ENCODE results near the gene ADAM10.

The ADAM10 gene

GRCh38 chr15:58545307-58546065 lies 204.0 kb downstream of the ADAM10 start:
- TF ChIP-seq CTCF (conservative IDR thresholded peaks at IDR 0.05; ENCODE audit: low read depth, low read length) = no peak
- H3K4me3 ChIP-seq (ENCODE audit: low read length) = no peak overlapping the region
- no peak for DNase-seq (ENCODE audit: low read depth)

GRCh38 chr15:58544756-58545155 lies 204.8 kb downstream of the ADAM10 start:
- no peak for DNase-seq (ENCODE audit: low read depth)
- no peak overlapping the region for H3K4me3 ChIP-seq (ENCODE audit: low read length)
- TF ChIP-seq CTCF (conservative IDR thresholded peaks at IDR 0.05; ENCODE audit: low read depth, low read length) = no peak

GRCh38 chr15:58543664-58544335 lies 205.7 kb downstream of the ADAM10 start:
- no peak overlapping the region for H3K4me3 ChIP-seq (ENCODE audit: low read length)
- DNase-seq (ENCODE audit: low read depth) = no peak
- no peak for TF ChIP-seq CTCF (conservative IDR thresholded peaks at IDR 0.05; ENCODE audit: low read depth, low read length)

- TF ChIP-seq CTCF (conservative IDR thresholded peaks at IDR 0.05; ENCODE audit: low read depth, low read length) = no peak
- DNase-seq (ENCODE audit: low read depth) = no peak
- no peak overlapping the region for H3K4me3 ChIP-seq (ENCODE audit: low read length)
These were observed 208.0 kb downstream of the ADAM10 start for GRCh38 chr15:58541410-58542087.

- TF ChIP-seq CTCF (conservative IDR thresholded peaks at IDR 0.05; ENCODE audit: low read depth, low read length) = no peak
- no peak for DNase-seq (ENCODE audit: low read depth)
- no peak overlapping the region for H3K4me3 ChIP-seq (ENCODE audit: low read length)
These were observed 210.0 kb downstream of the ADAM10 start for GRCh38 chr15:58539548-58539947.

- no peak for DNase-seq (ENCODE audit: low read depth)
- no peak overlapping the region for H3K4me3 ChIP-seq (ENCODE audit: low read length)
- TF ChIP-seq CTCF (conservative IDR thresholded peaks at IDR 0.05; ENCODE audit: low read depth, low read length) = no peak
These were observed 210.6 kb downstream of the ADAM10 start for GRCh38 chr15:58538901-58539300.

All from retinal pigment epithelial cell (primary cell).